MM.1S (cell line): Measurements from ENCODE around the gene LRMDA.

Experiments used
- DNase-seq: peaks from one replicate; pipeline ENCODE4 v3.0.0-alpha.2; 2015
- H2AFZ ChIP-seq: fragments of 300-600 bp; sonication (generic); 2 replicates; pipeline ENCODE4 v1.6.0; 2016; ENCODE audit warnings: antibody characterized with exemption, low read length
- H3F3A ChIP-seq: fragments of 300-600 bp; sonication (generic); 2 replicates; pipeline ENCODE4 v1.6.1; 2016; ENCODE audit warnings: mild to moderate bottlenecking, antibody characterized with exemption, low read length, moderate library complexity, mixed read lengths; ENCODE audit not compliant: insufficient read depth
- H3K27ac ChIP-seq: fragments of 300-600 bp; sonication (generic); 2 replicates; pipeline ENCODE4 v1.5.1; 2016; ENCODE audit warnings: mild to moderate bottlenecking, low read length
- H3K27me3 ChIP-seq: fragments of 300-600 bp; sonication (generic); replicated peaks from 2 replicates; pipeline ENCODE4 v1.6.0; 2016; ENCODE audit warnings: low read length; ENCODE audit not compliant: insufficient read depth
- H3K36me3 ChIP-seq: fragments of 300-600 bp; sonication (generic); replicated peaks from 2 replicates; pipeline ENCODE4 v1.6.1; 2016; ENCODE audit warnings: mild to moderate bottlenecking, low read length, mixed read lengths; ENCODE audit not compliant: insufficient read depth
- H3K4me1 ChIP-seq: fragments of 300-600 bp; sonication (generic); 2 replicates; pipeline ENCODE4 v1.6.1; 2016; ENCODE audit warnings: low read length, mixed read lengths
- H3K4me2 ChIP-seq: fragments of 300-600 bp; sonication (generic); 2 replicates; pipeline ENCODE4 v1.6.0; 2016; ENCODE audit warnings: low read depth, low read length
- H3K4me3 ChIP-seq: fragments of 300-600 bp; sonication (generic); 2 replicates; pipeline ENCODE4 v1.5.1; 2016; ENCODE audit warnings: low read length, mixed read lengths
- H3K79me2 ChIP-seq: fragments of 300-600 bp; sonication (generic); 2 replicates; pipeline ENCODE4 v1.6.1; 2016; ENCODE audit warnings: mixed run types, low read length, mixed read lengths
- H3K9ac ChIP-seq: fragments of 300-600 bp; sonication (generic); 2 replicates; pipeline ENCODE4 v1.6.1; 2016; ENCODE audit warnings: low read length, mixed read lengths
- H3K9me2 ChIP-seq: fragments of 300-600 bp; sonication (generic); replicated peaks from 2 replicates; pipeline ENCODE4 v1.6.1; 2016; ENCODE audit warnings: mild to moderate bottlenecking, low read length, mixed read lengths; ENCODE audit not compliant: insufficient read depth
- H3K9me3 ChIP-seq: fragments of 300-600 bp; sonication (generic); replicated peaks from 2 replicates; pipeline ENCODE4 v1.6.1; 2016; ENCODE audit warnings: mild to moderate bottlenecking, low read length, mixed read lengths; ENCODE audit not compliant: insufficient read depth
- H4K20me1 ChIP-seq: fragments of 300-600 bp; sonication (generic); 2 replicates; pipeline ENCODE4 v1.6.1; 2016; ENCODE audit warnings: mild to moderate bottlenecking, low read length, moderate library complexity, mixed read lengths; ENCODE audit not compliant: insufficient read depth
- EZH2 ChIP-seq: fragments of 300-600 bp; sonication (generic); optimal IDR thresholded peaks from 2 replicates; pipeline ENCODE3; 2017; ENCODE audit warnings: low read depth, mild to moderate bottlenecking, antibody characterized with exemption, low read length, mixed read lengths
- EZH2phosphoT487 ChIP-seq: fragments of 300-600 bp; sonication (generic); IDR thresholded peaks from 2 replicates; pipeline ENCODE4 v1.6.1; 2018; ENCODE audit warnings: antibody characterized with exemption, low read length
- TF ChIP-seq, protein P1 (sequence below): fragments of 300-600 bp; sonication (generic); IDR thresholded peaks from 2 replicates; pipeline ENCODE4 v1.5.1; 2016; ENCODE audit warnings: antibody characterized with exemption, low read length, mixed read lengths

LRMDA gene

DNA sequence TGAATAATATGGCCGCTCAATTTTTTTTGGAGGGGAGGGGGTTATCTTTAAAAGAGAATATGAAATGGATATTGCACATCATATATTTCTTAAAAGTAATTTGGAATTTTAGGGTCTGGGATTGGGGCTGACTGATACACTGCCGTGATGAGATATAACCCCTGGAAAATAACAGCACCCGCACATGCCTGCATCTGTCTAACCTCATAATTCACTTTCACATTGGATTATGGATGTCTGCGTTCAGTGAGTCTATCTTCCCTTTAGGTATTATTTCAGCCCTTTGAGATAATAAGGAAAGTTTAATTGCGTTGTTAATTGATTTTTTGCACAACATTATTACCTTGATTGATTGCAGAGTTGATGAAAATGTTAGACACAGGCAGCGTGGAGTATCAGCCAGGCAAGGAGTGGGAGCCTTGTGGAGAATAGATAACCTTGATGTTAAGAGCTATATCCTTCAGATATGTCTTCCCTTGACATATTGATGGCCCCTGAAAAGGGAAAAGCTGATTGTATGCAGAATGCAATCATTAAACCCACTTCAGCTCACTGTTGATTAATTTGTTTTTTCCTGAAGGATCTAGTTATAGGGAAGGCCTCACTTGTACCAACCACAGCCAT lies 1111.0 kb downstream of the LRMDA start:
- H3K27ac ChIP-seq = no peak overlapping the region
- H3K9me3 ChIP-seq = no peaks in the 10 kb centered on the region
- no peaks in the 10 kb centered on the region for H3F3A ChIP-seq
- no peaks in the 10 kb centered on the region for H3K79me2 ChIP-seq
- no peak overlapping the region for H3K4me2 ChIP-seq
- no peak overlapping the region for H3K9ac ChIP-seq
- no peak for TF ChIP-seq EZH2phosphoT487
- TF ChIP-seq EZH2 = no peak
- TF ChIP-seq, protein P1, sequence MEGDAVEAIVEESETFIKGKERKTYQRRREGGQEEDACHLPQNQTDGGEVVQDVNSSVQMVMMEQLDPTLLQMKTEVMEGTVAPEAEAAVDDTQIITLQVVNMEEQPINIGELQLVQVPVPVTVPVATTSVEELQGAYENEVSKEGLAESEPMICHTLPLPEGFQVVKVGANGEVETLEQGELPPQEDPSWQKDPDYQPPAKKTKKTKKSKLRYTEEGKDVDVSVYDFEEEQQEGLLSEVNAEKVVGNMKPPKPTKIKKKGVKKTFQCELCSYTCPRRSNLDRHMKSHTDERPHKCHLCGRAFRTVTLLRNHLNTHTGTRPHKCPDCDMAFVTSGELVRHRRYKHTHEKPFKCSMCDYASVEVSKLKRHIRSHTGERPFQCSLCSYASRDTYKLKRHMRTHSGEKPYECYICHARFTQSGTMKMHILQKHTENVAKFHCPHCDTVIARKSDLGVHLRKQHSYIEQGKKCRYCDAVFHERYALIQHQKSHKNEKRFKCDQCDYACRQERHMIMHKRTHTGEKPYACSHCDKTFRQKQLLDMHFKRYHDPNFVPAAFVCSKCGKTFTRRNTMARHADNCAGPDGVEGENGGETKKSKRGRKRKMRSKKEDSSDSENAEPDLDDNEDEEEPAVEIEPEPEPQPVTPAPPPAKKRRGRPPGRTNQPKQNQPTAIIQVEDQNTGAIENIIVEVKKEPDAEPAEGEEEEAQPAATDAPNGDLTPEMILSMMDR = no peak
- H3K36me3 ChIP-seq = no peaks in the 10 kb centered on the region
- no peaks in the 10 kb centered on the region for H3K27me3 ChIP-seq
- no peak overlapping the region for H2AFZ ChIP-seq
- H3K4me1 ChIP-seq = no peaks in the 10 kb centered on the region
- H3K4me3 ChIP-seq = no peak overlapping the region
- DNase-seq = no peak
- no peaks in the 10 kb centered on the region for H4K20me1 ChIP-seq
- no peaks in the 10 kb centered on the region for H3K9me2 ChIP-seq

DNA sequence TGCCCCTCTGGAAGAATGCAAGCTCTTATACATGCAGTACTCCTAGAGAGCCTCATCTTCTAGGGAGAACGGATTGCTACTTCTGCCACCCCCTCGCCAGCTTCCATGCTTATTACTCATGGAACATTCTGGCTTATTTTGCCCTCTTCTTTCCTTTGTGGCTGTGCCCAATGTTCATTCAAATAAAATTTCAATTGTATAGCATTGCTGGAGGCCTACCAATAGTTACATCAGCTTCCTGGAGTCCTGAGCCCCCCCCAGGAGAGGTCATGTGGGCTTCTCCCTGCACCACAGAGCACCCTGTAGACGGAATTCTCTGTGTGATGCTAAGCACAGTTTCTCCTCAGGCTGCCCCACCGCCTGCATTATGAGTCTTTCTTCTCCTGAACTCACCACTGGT lies 1112.2 kb downstream of the LRMDA start:
- Histone ChIP-seq H3K36me3 (no peaks in the 10 kb centered on the region), H3F3A (no peaks in the 10 kb centered on the region), H4K20me1 (no peaks in the 10 kb centered on the region), H3K9me2 (no peaks in the 10 kb centered on the region), H3K79me2 (no peaks in the 10 kb centered on the region), H3K9me3 (no peaks in the 10 kb centered on the region), H3K4me2 (no peak overlapping the region), H3K27me3 (no peaks in the 10 kb centered on the region), H3K4me3 (no peak overlapping the region), H3K9ac (no peak overlapping the region), H3K27ac (no peak overlapping the region), H3K4me1 (no peaks in the 10 kb centered on the region), H2AFZ (no peak overlapping the region)
- TF ChIP-seq EZH2 (no peak), EZH2phosphoT487 (no peak)
- TF ChIP-seq, protein P1 = no peak
- DNase-seq = no peak

DNA sequence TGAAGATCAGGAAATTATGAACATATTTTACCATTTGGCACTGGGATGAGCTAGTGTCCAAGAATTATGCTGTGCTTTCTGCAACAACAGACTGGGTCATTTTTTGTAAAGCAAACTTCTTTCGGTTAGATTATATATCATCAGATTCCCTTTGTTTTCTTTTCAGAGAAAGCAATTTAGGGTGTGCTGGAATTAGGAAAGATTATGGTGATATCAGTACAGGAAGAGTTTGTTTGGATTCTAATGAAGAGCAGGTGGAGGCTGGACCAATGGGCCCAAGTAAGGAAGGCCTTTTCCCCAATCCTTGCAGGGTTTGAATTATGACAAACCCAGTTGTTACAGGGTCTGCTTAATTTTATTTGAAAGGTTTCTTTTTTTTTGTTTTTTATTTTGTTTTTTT lies 1113.4 kb downstream of the LRMDA start:
- no peak overlapping the region for H3K4me3 ChIP-seq
- no peak overlapping the region for H3K27ac ChIP-seq
- H4K20me1 ChIP-seq = no peaks in the 10 kb centered on the region
- H3K4me1 ChIP-seq = no peaks in the 10 kb centered on the region
- H3K36me3 ChIP-seq = no peaks in the 10 kb centered on the region
- no peak overlapping the region for H3K4me2 ChIP-seq
- no peaks in the 10 kb centered on the region for H3K79me2 ChIP-seq
- no peaks in the 10 kb centered on the region for H3K9me2 ChIP-seq
- no peak overlapping the region for H3K9ac ChIP-seq
- DNase-seq = no peak
- no peaks in the 10 kb centered on the region for H3F3A ChIP-seq
- no peaks in the 10 kb centered on the region for H3K27me3 ChIP-seq
- no peak overlapping the region for H2AFZ ChIP-seq
- TF ChIP-seq EZH2 (no peak), EZH2phosphoT487 (no peak)
- TF ChIP-seq, protein P1 = no peak
- H3K9me3 ChIP-seq = no peaks in the 10 kb centered on the region
